ENCODE data around the gene KIAA0040. TPM values are rescaled to one million over a fixed set of nuclear protein-coding genes. Genes with fewer than 3 reads are reported as not detected.

Gene KIAA0040
- 0.33 TPM for polyA plus RNA-seq (2013, experiment 1 of 4)
- polyA plus RNA-seq (2013, experiment 2 of 4), result 0.66 TPM
- 0.27 TPM for polyA plus RNA-seq (2013, experiment 3 of 4)
- 0.41 TPM for polyA plus RNA-seq (2013, experiment 4 of 4)

- H3K4me1 ChIP-seq (ENCODE audit: control insufficient read depth, insufficient read depth, low read length), result peaks cover 6% of the 10 kb centered on the region
- peaks cover 38% of the 10 kb centered on the region for H3K27me3 ChIP-seq (ENCODE audit: control insufficient read depth, insufficient read depth, low read length, poor library complexity, severe bottlenecking)
- no peak within 1 kb of the TSS for H3K27ac ChIP-seq (ENCODE audit: insufficient read depth, low read depth, low read length, poor library complexity, severe bottlenecking)
- peak within 1 kb of the TSS; percentile 40 for H3K4me3 ChIP-seq (ENCODE audit: insufficient read depth, low read depth, low read length)
- H3K9me3 ChIP-seq (ENCODE audit: control insufficient read depth, low read length), result no peaks in the 10 kb centered on the region
- 1% methylated on average over 62 of the region's 62 CpGs for WGBS, 2 experiments
- no peaks in the 10 kb centered on the region for H3K36me3 ChIP-seq (ENCODE audit: control insufficient read depth, insufficient read depth, low read length)
Measured at GRCh38 chr1:175192630-175193526, at the start of gene KIAA0040. Gene KIAA0040 (minus strand): TSS chr1:175192776. CDS start chr1:175161013, 31,763 bp downstream.

- Histone ChIP-seq H3K27ac (ENCODE audit: insufficient read depth, low read depth, low read length, poor library complexity, severe bottlenecking) (no peak overlapping the region), H3K4me1 (ENCODE audit: control insufficient read depth, insufficient read depth, low read length) (no peaks in the 10 kb centered on the region), H3K27me3 (ENCODE audit: control insufficient read depth, insufficient read depth, low read length, poor library complexity, severe bottlenecking) (no peaks in the 10 kb centered on the region), H3K9me3 (ENCODE audit: control insufficient read depth, low read length) (no peaks in the 10 kb centered on the region), H3K4me3 (ENCODE audit: insufficient read depth, low read depth, low read length) (no peak overlapping the region), H3K36me3 (ENCODE audit: control insufficient read depth, insufficient read depth, low read length) (no peaks in the 10 kb centered on the region)
- whole genome bisulfite sequencing, 2 experiments, result 82% methylated on average over 1 of the region's 1 CpG; no CpG with 5 or more reads in 1 of the 2 experiments
Measured at GRCh38 chr1:175237389-175237788, 44.8 kb upstream of the KIAA0040 start.

- no peaks in the 10 kb centered on the region for H3K27me3 ChIP-seq (ENCODE audit: control insufficient read depth, insufficient read depth, low read length, poor library complexity, severe bottlenecking)
- H3K27ac ChIP-seq (ENCODE audit: insufficient read depth, low read depth, low read length, poor library complexity, severe bottlenecking), result no peak overlapping the region
- whole genome bisulfite sequencing, 2 experiments, result 78 to 86% methylated on average over 3 of the region's 3 CpGs
- H3K36me3 ChIP-seq (ENCODE audit: control insufficient read depth, insufficient read depth, low read length), result no peaks in the 10 kb centered on the region
- H3K4me1 ChIP-seq (ENCODE audit: control insufficient read depth, insufficient read depth, low read length), result no peaks in the 10 kb centered on the region
- no peak overlapping the region for H3K4me3 ChIP-seq (ENCODE audit: insufficient read depth, low read depth, low read length)
- no peaks in the 10 kb centered on the region for H3K9me3 ChIP-seq (ENCODE audit: control insufficient read depth, low read length)
Measured at GRCh38 chr1:175234639-175235038, 42.1 kb upstream of the KIAA0040 start.

- no peaks in the 10 kb centered on the region for H3K9me3 ChIP-seq (ENCODE audit: control insufficient read depth, low read length)
- no peaks in the 10 kb centered on the region for H3K27me3 ChIP-seq (ENCODE audit: control insufficient read depth, insufficient read depth, low read length, poor library complexity, severe bottlenecking)
- WGBS, 2 experiments, result 89 to 90% methylated on average over 2 of the region's 2 CpGs
- no peaks in the 10 kb centered on the region for H3K36me3 ChIP-seq (ENCODE audit: control insufficient read depth, insufficient read depth, low read length)
- H3K27ac ChIP-seq (ENCODE audit: insufficient read depth, low read depth, low read length, poor library complexity, severe bottlenecking), result no peak overlapping the region
- H3K4me3 ChIP-seq (ENCODE audit: insufficient read depth, low read depth, low read length), result no peak overlapping the region
- H3K4me1 ChIP-seq (ENCODE audit: control insufficient read depth, insufficient read depth, low read length), result no peaks in the 10 kb centered on the region
Measured at GRCh38 chr1:175232335-175232734, 39.8 kb upstream of the KIAA0040 start.

GRCh38 chr1:175225805-175226129, 33.2 kb upstream of the KIAA0040 start:
- Histone ChIP-seq H3K4me3 (ENCODE audit: insufficient read depth, low read depth, low read length) (no peak overlapping the region), H3K36me3 (ENCODE audit: control insufficient read depth, insufficient read depth, low read length) (no peaks in the 10 kb centered on the region), H3K27me3 (ENCODE audit: control insufficient read depth, insufficient read depth, low read length, poor library complexity, severe bottlenecking) (no peaks in the 10 kb centered on the region), H3K27ac (ENCODE audit: insufficient read depth, low read depth, low read length, poor library complexity, severe bottlenecking) (no peak overlapping the region), H3K4me1 (ENCODE audit: control insufficient read depth, insufficient read depth, low read length) (no peaks in the 10 kb centered on the region), H3K9me3 (ENCODE audit: control insufficient read depth, low read length) (no peaks in the 10 kb centered on the region)
- WGBS, 2 experiments, result 0% methylated on average over 1 of the region's 1 CpG; no CpG with 5 or more reads in 1 of the 2 experiments

- Histone ChIP-seq H3K9me3 (ENCODE audit: control insufficient read depth, low read length) (no peaks in the 10 kb centered on the region), H3K36me3 (ENCODE audit: control insufficient read depth, insufficient read depth, low read length) (no peaks in the 10 kb centered on the region), H3K27me3 (ENCODE audit: control insufficient read depth, insufficient read depth, low read length, poor library complexity, severe bottlenecking) (no peaks in the 10 kb centered on the region), H3K4me1 (ENCODE audit: control insufficient read depth, insufficient read depth, low read length) (no peaks in the 10 kb centered on the region), H3K27ac (ENCODE audit: insufficient read depth, low read depth, low read length, poor library complexity, severe bottlenecking) (no peak overlapping the region), H3K4me3 (ENCODE audit: insufficient read depth, low read depth, low read length) (no peak overlapping the region)
- WGBS, 2 experiments, result 90 to 91% methylated on average over 10 of the region's 10 CpGs
Measured at GRCh38 chr1:175222296-175222938, 29.8 kb upstream of the KIAA0040 start.

GRCh38 chr1:175221557-175222175, 29.1 kb upstream of the KIAA0040 start:
- H3K4me1 ChIP-seq (ENCODE audit: control insufficient read depth, insufficient read depth, low read length), result no peaks in the 10 kb centered on the region
- no peaks in the 10 kb centered on the region for H3K9me3 ChIP-seq (ENCODE audit: control insufficient read depth, low read length)
- H3K27me3 ChIP-seq (ENCODE audit: control insufficient read depth, insufficient read depth, low read length, poor library complexity, severe bottlenecking), result no peaks in the 10 kb centered on the region
- no peak overlapping the region for H3K27ac ChIP-seq (ENCODE audit: insufficient read depth, low read depth, low read length, poor library complexity, severe bottlenecking)
- no peaks in the 10 kb centered on the region for H3K36me3 ChIP-seq (ENCODE audit: control insufficient read depth, insufficient read depth, low read length)
- WGBS, 2 experiments, result 36 to 42% methylated on average over 10 of the region's 10 CpGs
- no peak overlapping the region for H3K4me3 ChIP-seq (ENCODE audit: insufficient read depth, low read depth, low read length)

GRCh38 chr1:175220853-175221556, 28.4 kb upstream of the KIAA0040 start:
- H3K27me3 ChIP-seq (ENCODE audit: control insufficient read depth, insufficient read depth, low read length, poor library complexity, severe bottlenecking), result no peaks in the 10 kb centered on the region
- 75 to 77% methylated on average over 11 of the region's 11 CpGs for WGBS, 2 experiments
- no peak overlapping the region for H3K4me3 ChIP-seq (ENCODE audit: insufficient read depth, low read depth, low read length)
- H3K9me3 ChIP-seq (ENCODE audit: control insufficient read depth, low read length), result no peaks in the 10 kb centered on the region
- H3K4me1 ChIP-seq (ENCODE audit: control insufficient read depth, insufficient read depth, low read length), result no peaks in the 10 kb centered on the region
- no peak overlapping the region for H3K27ac ChIP-seq (ENCODE audit: insufficient read depth, low read depth, low read length, poor library complexity, severe bottlenecking)
- H3K36me3 ChIP-seq (ENCODE audit: control insufficient read depth, insufficient read depth, low read length), result no peaks in the 10 kb centered on the region

- no peaks in the 10 kb centered on the region for H3K36me3 ChIP-seq (ENCODE audit: control insufficient read depth, insufficient read depth, low read length)
- 77 to 96% methylated on average over 2 of the region's 2 CpGs for WGBS, 2 experiments
- no peaks in the 10 kb centered on the region for H3K27me3 ChIP-seq (ENCODE audit: control insufficient read depth, insufficient read depth, low read length, poor library complexity, severe bottlenecking)
- H3K4me3 ChIP-seq (ENCODE audit: insufficient read depth, low read depth, low read length), result no peak overlapping the region
- no peaks in the 10 kb centered on the region for H3K9me3 ChIP-seq (ENCODE audit: control insufficient read depth, low read length)
- H3K27ac ChIP-seq (ENCODE audit: insufficient read depth, low read depth, low read length, poor library complexity, severe bottlenecking), result no peak overlapping the region
- H3K4me1 ChIP-seq (ENCODE audit: control insufficient read depth, insufficient read depth, low read length), result no peaks in the 10 kb centered on the region
Measured at GRCh38 chr1:175219774-175220173, 27.2 kb upstream of the KIAA0040 start.

Measured in ectodermal cell (in vitro differentiated cells).